ENCODE results near the gene DIAPH1. TPM values are rescaled to one million over a fixed set of nuclear protein-coding genes. Genes with fewer than 3 reads are reported as not detected.

DIAPH1 gene
- total RNA-seq, 1 experiment from 2014 or later = 117 TPM

- no peak within 1 kb of the TSS for H3T11ph ChIP-seq (ENCODE audit: low read length)
- H2AFZ ChIP-seq (ENCODE audit: low read length) = no peak within 1 kb of the TSS
- H3K4me2 ChIP-seq (ENCODE audit: insufficient read depth, insufficient read length, low read length) = peak within 1 kb of the TSS; percentile 79
- H3K56ac ChIP-seq (ENCODE audit: insufficient read length, low read depth, low read length) = no peak within 1 kb of the TSS
- peak within 1 kb of the TSS; percentile 72 for H3K14ac ChIP-seq (ENCODE audit: insufficient read depth, low read length)
- H3K23me2 ChIP-seq (ENCODE audit: insufficient read length, low read depth, low read length, poor library complexity, severe bottlenecking) = peaks cover 14% of the 10 kb centered on the region
- H4K91ac ChIP-seq (ENCODE audit: insufficient read length, low read depth, low read length) = no peak within 1 kb of the TSS
- no peak within 1 kb of the TSS for H2BK120ac ChIP-seq (ENCODE audit: low read depth, low read length, poor library complexity, severe bottlenecking)
- H3K18ac ChIP-seq (ENCODE audit: insufficient read length, low read depth, low read length) = peak within 1 kb of the TSS; percentile 35
- no peak within 1 kb of the TSS for H2AK5ac ChIP-seq (ENCODE audit: insufficient read length, low read length)
- H3K9ac ChIP-seq (ENCODE audit: extremely low read depth, insufficient read length, low read length) = peak within 1 kb of the TSS; percentile 83
- Mint-ChIP-seq H3K9me3 (no peaks in the 10 kb centered on the region; a peak in 1 of 5 replicates), H3K36me3 (ENCODE audit: insufficient read depth in 1 of 3, low read depth in 3 of 3) (peaks cover 9 to 28% (median 19%) of the 10 kb centered on the region in 3 experiments; a peak in 6 of 7 replicates), H3K27ac (peak within 1 kb of the TSS; percentile 67 to 92 (median 83); a peak in 5 of 7 replicates), H3K4me1 (peaks cover 18 to 23% of the 10 kb centered on the region in 2 experiments), H3K4me3 (peak within 1 kb of the TSS; percentile 92 to 96), H3K27me3 (ENCODE audit: low read depth) (peaks cover 2% of the 10 kb centered on the region)
- peaks cover 10% of the 10 kb centered on the region; the same call in 1 of the 2 replicates for H3K79me2 ChIP-seq (ENCODE audit: insufficient read depth, low read length)
- H2BK5ac ChIP-seq (ENCODE audit: insufficient read length, low read length) = no peak within 1 kb of the TSS
- no peak within 1 kb of the TSS for H4K8ac ChIP-seq (replicated peaks; ENCODE audit: insufficient read length, low read depth, low read length)
- peaks cover 10% of the 10 kb centered on the region for H3K79me1 ChIP-seq (ENCODE audit: insufficient read depth, low read depth, low read length, poor library complexity, severe bottlenecking)
- no peaks in the 10 kb centered on the region for H4K20me1 ChIP-seq (ENCODE audit: control insufficient read depth, insufficient read depth, insufficient read length)
- H2BK12ac ChIP-seq (ENCODE audit: insufficient read length, low read depth, low read length) = no peak within 1 kb of the TSS
- peaks cover 4% of the 10 kb centered on the region; the same call in 1 of the 2 replicates for H3K4me1 ChIP-seq (ENCODE audit: insufficient read depth, low read length)
- H3K4ac ChIP-seq (ENCODE audit: low read depth, low read length) = no peak within 1 kb of the TSS
- no peaks in the 10 kb centered on the region for H3K9me3 ChIP-seq (ENCODE audit: control insufficient read depth, low read depth, low read length)
- no peak within 1 kb of the TSS for H2BK20ac ChIP-seq (ENCODE audit: low read depth, low read length, poor library complexity, severe bottlenecking)
- TF ChIP-seq CTCF (conservative IDR thresholded peaks at IDR 0.05) = no peak
- no CpG with 5 or more reads among the region's 55 CpGs for WGBS (ENCODE audit: extremely low coverage, insufficient read length, low lambda C conversion rate)
- no peak within 1 kb of the TSS for H2BK15ac ChIP-seq (ENCODE audit: low read depth, low read length)
- H3K27ac ChIP-seq (ENCODE audit: insufficient read length, low read depth, low read length) = no peak within 1 kb of the TSS
- DNase-seq = peak; percentile 95
- H3K23ac ChIP-seq (ENCODE audit: insufficient read length, low read depth, low read length) = no peak within 1 kb of the TSS
- no peaks in the 10 kb centered on the region for H3K27me3 ChIP-seq (ENCODE audit: insufficient read depth, low read length)
- H4K5ac ChIP-seq (ENCODE audit: insufficient read length, low read depth, low read length) = no peak within 1 kb of the TSS
Observed at GRCh38 chr5:141636413-141637122, 17.8 kb upstream of the DIAPH1 start, which contains the start of the genes HDAC3 and RELL2. Gene HDAC3 (minus strand): TSS chr5:141636849. CDS start chr5:141636790, 59 bp downstream. Gene RELL2 (plus strand): TSS chr5:141636997. CDS start chr5:141638226, 1,229 bp downstream.

All from H9 (cell line).